K562 (cell line): Measurements from ENCODE around the gene RASSF10. TPM values are rescaled to one million over a fixed set of nuclear protein-coding genes. Genes with fewer than 3 reads are reported as not detected.

ENCODE experiments used
- ATAC-seq: fragments of 200-7000 bp; cut with Tn5 transposase; 3 replicates; pipeline ENCODE4 v1.9.1; 2020; ENCODE audit warnings: moderate library complexity
- BruUV-seq: library from RNA; stranded (reverse); fragments of 400-500 nt; replicated peaks from 2 replicates; lab custom pipeline; 2021; lab: Mats Ljungman, UMichigan
- CTCF ChIA-PET: fragments of 300-600 bp; formaldehyde crosslinking; extraction: SDS; loops from one replicate; lab custom pipeline; 2021; ENCODE audit warnings: low intra/inter-chr PET ratio; lab: Yijun Ruan, JAX
- POLR2A ChIA-PET: fragments of 300-600, 350-650 bp; sonication (Branson Sonifier 250); formaldehyde crosslinking; extraction: SDS; loops from one replicate; lab custom pipeline; 2021; ENCODE audit warnings: antibody characterized with exemption, inconsistent platforms; lab: Yijun Ruan, JAX
- DNase-seq, 4 experiments: peaks; one replicate each; pipeline versions ENCODE4 v3.0.0 to v3.0.0-alpha.2; 2011 to 2018; ENCODE audit warnings: low spot score in 3 of 4, mixed read lengths in 3 of 4; ENCODE audit errors: extremely low read depth in 1 of 4
- FAIRE-seq: peaks from 2 replicates; lab custom pipeline; 2011; peaks lifted over from hg19 to GRCh38; lab: Jason Lieb, UNC
- H2AFZ ChIP-seq: 2 replicates; pipeline ENCODE4 v1.6.0; 2011; ENCODE audit warnings: low read depth, low read length, control low read depth, inconsistent platforms
- H3K27ac ChIP-seq: fragments of 200-600 bp; 3 replicates; pipeline ENCODE4 v1.8.0; 2011; ENCODE audit warnings: low read depth, mild to moderate bottlenecking, control low read depth, inconsistent platforms, low read length, moderate library complexity, mixed read lengths; ENCODE audit errors: extremely low read depth
- H3K27me3 ChIP-seq, 2 experiments: fragments of 300-600 bp in 1 of 2; 2 replicates in 1 of 2; 3 replicates in 1 of 2; pipeline versions ENCODE4 v1.6.0 to v1.8.0; 2011; ENCODE audit warnings: inconsistent platforms in 2 of 2, low read length in 2 of 2, mild to moderate bottlenecking in 1 of 2, mixed read lengths in 1 of 2, moderate library complexity in 1 of 2; ENCODE audit not compliant: control insufficient read depth in 2 of 2, insufficient read depth in 2 of 2
- H3K36me3 ChIP-seq: fragments of 300-600 bp; 3 replicates; pipeline ENCODE4 v1.8.0; 2011; ENCODE audit warnings: mild to moderate bottlenecking, low read length, inconsistent platforms; ENCODE audit not compliant: control insufficient read depth, insufficient read depth
- H3K4me1 ChIP-seq, 2 experiments: fragments of 200-600 bp in 1 of 2; replicated peaks in 1 of 2; 2 replicates in 1 of 2; 3 replicates in 1 of 2; pipeline versions ENCODE4 v1.5.1 to v1.8.0; 2011; ENCODE audit warnings: inconsistent platforms in 2 of 2, low read length in 2 of 2, mild to moderate bottlenecking in 1 of 2, mixed read lengths in 1 of 2, moderate library complexity in 1 of 2; ENCODE audit not compliant: control insufficient read depth in 2 of 2, insufficient read depth in 2 of 2
- H3K4me2 ChIP-seq: 2 replicates; pipeline ENCODE4 v1.6.1; 2011; ENCODE audit warnings: low read length, control low read depth, inconsistent platforms, mixed read lengths; ENCODE audit not compliant: insufficient read depth
- H3K4me3 ChIP-seq: fragments of 200-600 bp; sonication (generic), shearing (Covaris generic); 2 replicates; pipeline ENCODE4 v1.5.1; 2016; ENCODE audit warnings: control low read depth, inconsistent platforms
- H3K79me2 ChIP-seq: fragments of 200-600 bp; 3 replicates; pipeline ENCODE4 v1.8.0; 2011; ENCODE audit warnings: low read length, inconsistent platforms; ENCODE audit not compliant: control insufficient read depth, insufficient read depth
- H3K9ac ChIP-seq, 2 experiments: 2 replicates each; pipeline versions ENCODE4 v1.6.0 to v1.6.1; 2011; ENCODE audit warnings: low read depth in 2 of 2, low read length in 2 of 2, control low read depth in 1 of 2, inconsistent platforms in 1 of 2, mild to moderate bottlenecking in 1 of 2, mixed read lengths in 1 of 2; ENCODE audit not compliant: insufficient read depth in 1 of 2
- H3K9me1 ChIP-seq: one replicate; pipeline ENCODE4 v1.6.0; 2011; ENCODE audit warnings: inconsistent platforms, mild to moderate bottlenecking, low read length, moderate library complexity; ENCODE audit not compliant: control insufficient read depth, insufficient read depth
- H3K9me3 ChIP-seq: replicated peaks from 2 replicates; pipeline ENCODE4 v1.5.1; 2011; ENCODE audit warnings: low read depth, low read length, inconsistent platforms; ENCODE audit not compliant: control insufficient read depth, insufficient read depth
- H4K20me1 ChIP-seq: replicated peaks from 2 replicates; pipeline ENCODE4 v1.6.1; 2011; ENCODE audit warnings: low read length, inconsistent platforms, mixed read lengths; ENCODE audit not compliant: control insufficient read depth, insufficient read depth
- ARHGAP35 ChIP-seq: fragments of 450-650 bp; IDR thresholded peaks from 2 replicates; pipeline ENCODE4 v1.6.1; 2018; ENCODE audit not compliant: partially characterized antibody
- BHLHE40 ChIP-seq: IDR thresholded peaks from 2 replicates; pipeline ENCODE4 v1.6.1; 2011; ENCODE audit warnings: low read length, improper control_type of control experiment
- CBX1 ChIP-seq: sonication (generic); IDR thresholded peaks from 2 replicates; pipeline ENCODE4 v1.6.1; 2016; ENCODE audit warnings: antibody characterized with exemption, low read depth, mild to moderate bottlenecking
- CHD1 ChIP-seq: fragments of 200-600 bp; sonication (generic); IDR thresholded peaks from one replicate; pipeline ENCODE4 v1.6.1; 2012; ENCODE audit warnings: mild to moderate bottlenecking, moderate library complexity, low read length, inconsistent platforms
- HSF4 ChIP-seq: fragments of 250-450 bp; sonication (Bioruptor Pico); IDR thresholded peaks from 2 replicates; pipeline ENCODE4 v2.1.2; 2022; ENCODE audit warnings: mild to moderate bottlenecking, moderate library complexity, borderline replicate concordance
- KLF13 ChIP-seq: fragments of 450-650 bp; IDR thresholded peaks from 2 replicates; pipeline ENCODE4 v1.6.1; 2016; ENCODE audit warnings: missing genetic modification characterization, low read depth, mild to moderate bottlenecking, missing compliant biosample characterization, moderate library complexity, borderline replicate concordance
- SUPT5H ChIP-seq: fragments of 450-650 bp; IDR thresholded peaks from 2 replicates; pipeline ENCODE4 v1.6.1; 2016
- U2AF2 ChIP-seq: fragments of 200-400 bp; formaldehyde crosslinking; optimal IDR thresholded peaks from 2 replicates; pipeline ENCODE3; 2017; ENCODE audit warnings: low read depth, mild to moderate bottlenecking, low read length
- USF2 ChIP-seq: sonication (generic); formaldehyde crosslinking; IDR thresholded peaks from 2 replicates; pipeline ENCODE4 v1.5.0; 2020; ENCODE audit warnings: missing genetic modification reagents
- ZNF140 ChIP-seq: fragments of 250-450 bp; sonication (Bioruptor Pico); IDR thresholded peaks from 2 replicates; pipeline ENCODE4 v1.8.0; 2021; ENCODE audit warnings: moderate library complexity, mild to moderate bottlenecking, inconsistent platforms
- ZNF282 ChIP-seq: sonication (generic); formaldehyde crosslinking; IDR thresholded peaks from 2 replicates; pipeline ENCODE4 v1.8.1; 2023; ENCODE audit warnings: missing genetic modification reagents
- ZNF586 ChIP-seq: fragments of 450-650 bp; formaldehyde crosslinking; conservative IDR thresholded peaks from 2 replicates; pipeline ENCODE4 v1.4.0; 2020; ENCODE audit warnings: mild to moderate bottlenecking, moderate library complexity
- WGBS: fragments of 100-300 bp; shearing (Covaris generic); methylation state at CpG from one replicate; pipeline ENCODE4 v1.1.6; 2016; ENCODE audit warnings: low coverage, mixed read lengths; ENCODE audit not compliant: insufficient coverage; ENCODE audit errors: missing lambda C conversion rate; 5-methylcytosine and 5-hydroxymethylcytosine counted together
- in situ Hi-C: fragments of 300-500 bp; cut with MboI; formaldehyde crosslinking; loops from 4 replicates; pipeline ENCODE4 v1.15.0; 2018; ENCODE audit warnings: inconsistent platforms, mixed read lengths
- intact Hi-C: fragments of 100-400 bp; cut with micrococcal nuclease; formaldehyde crosslinking; loops from 2 replicates; pipeline ENCODE4 v1.14.2; 2022
- polyA plus RNA-seq, 8 experiments: library from polyadenylated mRNA; depleted of rRNA in 4 of 8; stranded (reverse) in 5 of 8; unstranded in 3 of 8; fragments of >200 nt; fragmentation: Nextera tagmentation in 2 of 8; fragmentation: Illumina TruSeq in 1 of 8; extraction: Ambion mirVana in 2 of 8; extraction: Trizol in 1 of 8; gene quantifications; 2 replicates each; pipeline versions ENCODE4 v1.2.1 to v1.2.3, GENCODE V29; 2011 to 2014; ENCODE audit warnings: inconsistent platforms in 1 of 8, missing spikeins in 1 of 8
- total RNA-seq, 7 experiments: library from RNA; depleted of rRNA in 6 of 7; stranded (reverse); fragments of >200 nt in 6 of 7; fragmentation: Illumina TruSeq in 2 of 7; extraction: Trizol in 2 of 7; gene quantifications; 2 replicates each; pipeline versions ENCODE4 v1.2.1 to v1.2.3, GENCODE V29; 2011 to 2021; ENCODE audit warnings: low replicate concordance in 1 of 7
- TF ChIP-seq, protein P1 (sequence below): sonication (generic); formaldehyde crosslinking; IDR thresholded peaks from 2 replicates; pipeline ENCODE4 v1.9.0; 2022; ENCODE audit warnings: mild to moderate bottlenecking, missing genetic modification reagents
- TF ChIP-seq, protein P2 (sequence below): fragments of 450-650 bp; conservative IDR thresholded peaks from 2 replicates; pipeline ENCODE4 v1.6.1; 2016; ENCODE audit warnings: missing genetic modification characterization, low read depth, mild to moderate bottlenecking, missing compliant biosample characterization, moderate library complexity

RASSF10 gene
- total and polyA plus RNA-seq, 9 of the 15 experiments (the other 6 are each of a cell fraction or from before 2014, with no cell fraction given): not detected

DNA sequence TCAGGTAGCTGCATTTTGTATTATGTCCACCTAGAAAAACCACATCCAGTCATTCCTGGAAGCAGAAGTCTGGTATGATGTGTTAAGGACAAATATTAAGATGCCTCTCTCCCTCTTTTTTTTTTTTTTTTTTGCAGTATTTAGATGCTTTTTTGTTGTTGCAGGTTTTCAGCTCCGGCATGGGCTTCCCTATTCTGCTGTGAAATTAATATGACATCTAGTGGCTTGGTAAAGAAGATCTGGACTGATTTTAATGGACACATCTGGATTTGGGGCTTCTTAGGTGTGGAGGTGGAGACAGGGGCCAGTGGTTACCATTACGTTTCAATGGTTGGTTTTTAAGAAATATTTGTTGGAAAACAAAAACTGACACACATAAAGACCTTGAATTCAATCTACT is 47.5 kb upstream of the RASSF10 start:
- intact Hi-C loops: loop anchor here (10.0 kb wide), 1 partner anchor 373 kb away; no protein-coding TSS in a partner anchor
- H3K79me2 ChIP-seq: no peaks in the 10 kb centered on the region
- POLR2A ChIA-PET: interaction anchor here (1.2 to 2.5 kb wide), 2 partner anchors 12 to 22 kb away, joined by 3 to 10 read pairs; no protein-coding TSS in a partner anchor
- peaks cover 0 to 4% of the 10 kb centered on the region in 2 experiments; a peak in 1 of 5 replicates for H3K4me1 ChIP-seq
- H2AFZ ChIP-seq: no peak overlapping the region
- H3K9ac ChIP-seq: no peak overlapping the region
- no peak overlapping the region for H3K4me2 ChIP-seq
- FAIRE-seq: no peak
- H3K27me3 ChIP-seq: no peaks in the 10 kb centered on the region
- no peak overlapping the region for H3K27ac ChIP-seq
- no peaks in the 10 kb centered on the region; the same call in 1 of the 2 replicates for H4K20me1 ChIP-seq
- peaks cover 51% of the 10 kb centered on the region for H3K36me3 ChIP-seq
- in situ Hi-C loops: loop anchor here (10.0 kb wide), 1 partner anchor 373 kb away; no protein-coding TSS in a partner anchor
- CTCF ChIA-PET: interaction anchor here (0.5 to 0.7 kb wide), 3 partner anchors 138 to 409 kb away, joined by 3 to 4 read pairs (median 3); no protein-coding TSS in a partner anchor
- 69% methylated on average over 2 of the region's 2 CpGs for WGBS
- no TSS peak for BruUV-seq
- no peak for TF ChIP-seq HSF4 (CRISPR knock-in tag)
- TF ChIP-seq, protein P1, sequence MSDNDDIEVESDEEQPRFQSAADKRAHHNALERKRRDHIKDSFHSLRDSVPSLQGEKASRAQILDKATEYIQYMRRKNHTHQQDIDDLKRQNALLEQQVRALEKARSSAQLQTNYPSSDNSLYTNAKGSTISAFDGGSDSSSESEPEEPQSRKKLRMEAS: no peak
- ATAC-seq: no peak
- DNase-seq: no peak
- H3K4me3 ChIP-seq: no peak overlapping the region
- H3K9me1 ChIP-seq: no peaks in the 10 kb centered on the region
- H3K9me3 ChIP-seq: no peaks in the 10 kb centered on the region

DNA sequence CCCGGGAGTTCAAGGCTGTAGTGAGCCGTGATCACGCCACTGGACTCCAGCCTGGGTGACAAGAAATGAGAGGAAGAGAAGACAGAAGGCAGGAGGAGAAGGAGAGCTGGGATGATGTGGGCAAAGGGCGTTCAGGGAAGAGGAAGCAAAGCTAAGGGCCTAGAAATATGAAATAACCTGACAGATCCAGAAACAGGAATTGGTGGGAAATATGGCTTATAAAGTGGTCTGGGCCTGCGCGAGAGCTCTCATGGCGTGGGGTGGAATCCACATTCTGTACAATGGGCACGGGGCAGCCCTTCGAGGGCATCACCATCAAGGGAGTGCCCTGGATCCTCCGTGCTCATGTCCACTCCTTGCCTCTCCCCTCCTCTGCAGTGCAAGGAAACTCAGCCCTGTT is 46.8 kb upstream of the RASSF10 start:
- FAIRE-seq (no peak), ATAC-seq (no peak), DNase-seq (no peak)
- in situ Hi-C loops (loop anchor here (10.0 kb wide), 1 partner anchor 372 kb away; no protein-coding TSS in a partner anchor), intact Hi-C loops (loop anchor here (10.0 kb wide), 1 partner anchor 372 kb away; no protein-coding TSS in a partner anchor)
- no peak overlapping the region for H3K4me2 ChIP-seq
- H3K9me3 ChIP-seq: no peaks in the 10 kb centered on the region
- no peak overlapping the region for H3K4me3 ChIP-seq
- H3K27ac ChIP-seq: no peak overlapping the region
- 85% methylated on average over 6 of the region's 10 CpGs for WGBS
- H3K27me3 ChIP-seq: no peaks in the 10 kb centered on the region
- no peak overlapping the region for H2AFZ ChIP-seq
- H3K9ac ChIP-seq: no peak overlapping the region
- no peaks in the 10 kb centered on the region for H3K79me2 ChIP-seq
- H3K9me1 ChIP-seq: no peaks in the 10 kb centered on the region
- H4K20me1 ChIP-seq: no peaks in the 10 kb centered on the region; the same call in 1 of the 2 replicates
- H3K36me3 ChIP-seq: peaks cover 57% of the 10 kb centered on the region
- ChIA-PET CTCF (interaction anchor here (0.5 to 0.6 kb wide), 2 partner anchors 139 to 166 kb away, joined by 3 to 4 read pairs; no protein-coding TSS in a partner anchor), POLR2A (interaction anchor here (0.6 to 2.5 kb wide), 3 partner anchors 12 to 499 kb away, joined by 3 to 10 read pairs (median 3); no protein-coding TSS in a partner anchor)
- peaks cover 0 to 4% of the 10 kb centered on the region in 2 experiments; a peak in 1 of 5 replicates for H3K4me1 ChIP-seq
- BruUV-seq: no TSS peak
- TF ChIP-seq ZNF586 (no peak), ZNF140 (CRISPR knock-in tag) (no peak), ZNF282 (no peak), U2AF2 (no peak), ARHGAP35 (no peak), CBX1 (no peak), KLF13 (tag) (no peak), SUPT5H (no peak), BHLHE40 (no peak), CHD1 (no peak), USF2 (CRISPR knock-in tag) (no peak)
- TF ChIP-seq, protein P2, sequence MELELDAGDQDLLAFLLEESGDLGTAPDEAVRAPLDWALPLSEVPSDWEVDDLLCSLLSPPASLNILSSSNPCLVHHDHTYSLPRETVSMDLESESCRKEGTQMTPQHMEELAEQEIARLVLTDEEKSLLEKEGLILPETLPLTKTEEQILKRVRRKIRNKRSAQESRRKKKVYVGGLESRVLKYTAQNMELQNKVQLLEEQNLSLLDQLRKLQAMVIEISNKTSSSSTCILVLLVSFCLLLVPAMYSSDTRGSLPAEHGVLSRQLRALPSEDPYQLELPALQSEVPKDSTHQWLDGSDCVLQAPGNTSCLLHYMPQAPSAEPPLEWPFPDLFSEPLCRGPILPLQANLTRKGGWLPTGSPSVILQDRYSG (tag): no peak
